Fibroblast of the aortic adventitia (primary cell): ENCODE results near the gene THOC1. TPM values are rescaled to one million over a fixed set of nuclear protein-coding genes. Genes with fewer than 3 reads are reported as not detected.
"Not testable (repeated sequence)": the region's sequence is repeated elsewhere in the genome, so short reads cannot be mapped to it uniquely, and the experiment has no call there.

ENCODE experiments used
- DNase-seq: peaks from one replicate; pipeline ENCODE4 v3.0.0-alpha.2; 2010; ENCODE audit warnings: low read depth
- H3K4me3 ChIP-seq: 2 replicates; pipeline ENCODE4 v1.5.1; 2011; ENCODE audit warnings: low read depth, mild to moderate bottlenecking, control low read depth, low read length, moderate library complexity
- total RNA-seq: library from RNA; depleted of rRNA; stranded (reverse); fragments of >200 nt; gene quantifications from 2 replicates; pipeline ENCODE4 v1.2.3, GENCODE V29; 2012; ENCODE audit warnings: low replicate concordance
- TF ChIP-seq, protein P1 (sequence below): IDR thresholded peaks from 2 replicates; pipeline ENCODE4 v1.5.1; 2011; ENCODE audit warnings: mild to moderate bottlenecking, low read length, control low read depth, inconsistent platforms; ENCODE audit not compliant: insufficient read depth

THOC1 gene, protein sequence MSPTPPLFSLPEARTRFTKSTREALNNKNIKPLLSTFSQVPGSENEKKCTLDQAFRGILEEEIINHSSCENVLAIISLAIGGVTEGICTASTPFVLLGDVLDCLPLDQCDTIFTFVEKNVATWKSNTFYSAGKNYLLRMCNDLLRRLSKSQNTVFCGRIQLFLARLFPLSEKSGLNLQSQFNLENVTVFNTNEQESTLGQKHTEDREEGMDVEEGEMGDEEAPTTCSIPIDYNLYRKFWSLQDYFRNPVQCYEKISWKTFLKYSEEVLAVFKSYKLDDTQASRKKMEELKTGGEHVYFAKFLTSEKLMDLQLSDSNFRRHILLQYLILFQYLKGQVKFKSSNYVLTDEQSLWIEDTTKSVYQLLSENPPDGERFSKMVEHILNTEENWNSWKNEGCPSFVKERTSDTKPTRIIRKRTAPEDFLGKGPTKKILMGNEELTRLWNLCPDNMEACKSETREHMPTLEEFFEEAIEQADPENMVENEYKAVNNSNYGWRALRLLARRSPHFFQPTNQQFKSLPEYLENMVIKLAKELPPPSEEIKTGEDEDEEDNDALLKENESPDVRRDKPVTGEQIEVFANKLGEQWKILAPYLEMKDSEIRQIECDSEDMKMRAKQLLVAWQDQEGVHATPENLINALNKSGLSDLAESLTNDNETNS
- 55.4 and 104 TPM in 2 replicates for total RNA-seq

GRCh38 chr18:267688-268552, at the start of gene THOC1:
Gene THOC1, minus strand, starts transcription at chr18:268047. Its CDS starts 28 bp downstream, at chr18:268019.
- TF ChIP-seq, protein P1, sequence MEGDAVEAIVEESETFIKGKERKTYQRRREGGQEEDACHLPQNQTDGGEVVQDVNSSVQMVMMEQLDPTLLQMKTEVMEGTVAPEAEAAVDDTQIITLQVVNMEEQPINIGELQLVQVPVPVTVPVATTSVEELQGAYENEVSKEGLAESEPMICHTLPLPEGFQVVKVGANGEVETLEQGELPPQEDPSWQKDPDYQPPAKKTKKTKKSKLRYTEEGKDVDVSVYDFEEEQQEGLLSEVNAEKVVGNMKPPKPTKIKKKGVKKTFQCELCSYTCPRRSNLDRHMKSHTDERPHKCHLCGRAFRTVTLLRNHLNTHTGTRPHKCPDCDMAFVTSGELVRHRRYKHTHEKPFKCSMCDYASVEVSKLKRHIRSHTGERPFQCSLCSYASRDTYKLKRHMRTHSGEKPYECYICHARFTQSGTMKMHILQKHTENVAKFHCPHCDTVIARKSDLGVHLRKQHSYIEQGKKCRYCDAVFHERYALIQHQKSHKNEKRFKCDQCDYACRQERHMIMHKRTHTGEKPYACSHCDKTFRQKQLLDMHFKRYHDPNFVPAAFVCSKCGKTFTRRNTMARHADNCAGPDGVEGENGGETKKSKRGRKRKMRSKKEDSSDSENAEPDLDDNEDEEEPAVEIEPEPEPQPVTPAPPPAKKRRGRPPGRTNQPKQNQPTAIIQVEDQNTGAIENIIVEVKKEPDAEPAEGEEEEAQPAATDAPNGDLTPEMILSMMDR, result no peak
- DNase-seq, result peak; percentile 89
- H3K4me3 ChIP-seq, result peak within 1 kb of the TSS; percentile 91

GRCh38 chr18:317618-318017, 49.8 kb upstream of the THOC1 start:
- TF ChIP-seq, protein P1, result no peak
- no peak overlapping the region for H3K4me3 ChIP-seq
- no peak for DNase-seq

GRCh38 chr18:316393-316792, 48.5 kb upstream of the THOC1 start:
- no peak overlapping the region for H3K4me3 ChIP-seq
- TF ChIP-seq, protein P1, result no peak
- peak; percentile 54 for DNase-seq

DNA sequence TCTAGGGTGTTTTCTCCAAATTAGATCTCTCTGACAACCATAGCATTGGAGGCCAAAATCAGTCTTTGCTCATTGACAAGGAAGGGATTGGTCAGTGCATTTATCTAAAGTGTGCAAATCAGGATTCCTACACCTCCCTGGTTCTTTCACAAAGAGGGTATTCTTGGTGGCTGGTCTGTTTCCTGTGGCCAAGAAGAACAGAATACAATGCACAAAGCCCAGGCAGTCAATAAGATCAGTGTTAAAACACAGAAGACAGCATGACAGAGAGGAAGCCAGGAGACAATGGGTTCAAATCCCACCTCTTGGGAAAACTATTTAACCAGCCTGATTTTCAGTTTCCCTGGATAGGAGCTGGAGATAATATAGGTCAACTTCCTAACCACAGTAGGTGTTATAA, 46.1 kb upstream of the THOC1 start:
- TF ChIP-seq, protein P1, result no peak
- no peak overlapping the region for H3K4me3 ChIP-seq
- DNase-seq, result no peak

DNA sequence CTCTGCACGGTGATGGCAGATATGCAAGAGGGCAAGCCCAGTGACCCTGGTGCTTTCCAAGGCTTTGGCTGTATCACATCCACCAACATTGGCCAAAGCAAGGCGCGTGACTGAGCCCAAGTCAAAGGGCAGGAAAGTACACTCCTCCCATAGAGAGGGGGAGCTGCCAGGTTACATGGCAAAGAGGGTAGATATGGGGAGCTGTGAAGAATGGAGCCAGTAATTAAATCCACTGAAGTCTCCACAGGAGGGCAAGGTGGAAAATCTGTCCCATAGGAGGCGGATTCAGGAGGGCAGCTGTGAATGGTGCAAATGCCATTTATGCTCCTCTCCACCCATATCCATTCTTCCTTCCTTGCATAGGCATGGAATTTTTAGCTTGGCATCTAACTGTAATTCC, 44.6 kb upstream of the THOC1 start:
- TF ChIP-seq, protein P1, result no peak
- no peak overlapping the region for H3K4me3 ChIP-seq
- no peak for DNase-seq

GRCh38 chr18:310042-310441, 42.2 kb upstream of the THOC1 start:
- H3K4me3 ChIP-seq, result no peak overlapping the region
- no peak for DNase-seq
- TF ChIP-seq, protein P1, result no peak

DNA sequence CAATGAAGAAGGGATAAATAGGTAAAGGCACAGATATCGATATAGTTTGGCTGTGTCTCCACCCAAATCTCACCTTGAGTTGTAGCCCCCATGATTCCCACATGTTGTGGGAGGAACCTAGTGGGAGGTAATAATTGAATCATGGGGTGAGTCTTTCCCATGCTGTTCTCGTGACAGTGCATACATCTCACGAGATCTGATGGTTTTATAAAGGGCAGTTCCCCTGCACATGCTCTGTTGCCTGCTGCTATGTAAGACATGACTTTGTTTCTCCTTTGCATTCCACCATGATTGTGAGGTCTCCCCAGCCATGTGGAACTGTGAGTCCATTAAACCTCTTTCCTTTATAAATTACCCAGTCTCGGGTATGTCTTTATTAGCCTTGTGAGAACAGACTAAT, 40.2 kb upstream of the THOC1 start:
- H3K4me3 ChIP-seq, DNase-seq: not testable (repeated sequence)
